Ascending aorta (tissue), 2 donors: ENCODE results near the gene SLC26A11. TPM values are rescaled to one million over a fixed set of nuclear protein-coding genes. Genes with fewer than 3 reads are reported as not detected.
"Not testable (repeated sequence)": the region's sequence is repeated elsewhere in the genome, so short reads cannot be mapped to it uniquely, and the experiment has no call there.

ENCODE experiments used
- DNase-seq, 2 donors: peaks; one replicate each; pipeline ENCODE4 v3.0.0-alpha.2; 2019; ENCODE audit warnings: low spot score in 2 of 2
- H3K27ac ChIP-seq, 2 donors: fragments of 200-600 bp; sonication (generic); one replicate each; pipeline ENCODE4 v1.5.1; 2016 to 2017; ENCODE audit warnings: mild to moderate bottlenecking in 1 of 2
- H3K27me3 ChIP-seq: fragments of 200-600 bp; sonication (generic); one replicate; pipeline ENCODE4 v1.5.1; 2017
- H3K36me3 ChIP-seq, 2 donors: fragments of 200-600 bp; sonication (generic); one replicate each; pipeline ENCODE4 v1.5.1; 2016
- H3K4me1 ChIP-seq, 2 donors: fragments of 200-600 bp; sonication (generic); one replicate each; pipeline ENCODE4 v1.5.1; 2016 to 2017; ENCODE audit warnings: mild to moderate bottlenecking in 1 of 2
- H3K4me3 ChIP-seq, 2 donors: fragments of 200-600 bp; sonication (generic); one replicate each; pipeline ENCODE4 v1.5.1; 2016 to 2017; ENCODE audit warnings: mild to moderate bottlenecking in 1 of 2
- H3K9me3 ChIP-seq, 2 donors: fragments of 200-600 bp; sonication (generic); one replicate each; pipeline ENCODE4 v1.5.1; 2016
- intact Hi-C: fragments of 100-400 bp; cut with DNase I; formaldehyde crosslinking; loops from one replicate; pipeline ENCODE4 v1.15.1; 2023
- total RNA-seq: library from RNA; depleted of rRNA; stranded (reverse); fragments of >200 nt; gene quantifications from one replicate; pipeline ENCODE4 v1.1.0, GENCODE V29; 2016
- TF ChIP-seq, protein P1 (sequence below), 3 experiments: fragments of 200-600 bp in 2 of 3; fragments of 450-650 bp in 1 of 3; sonication (generic) in 2 of 3; IDR thresholded peaks; one replicate each; pipeline ENCODE4 v1.5.1; 2016 to 2019; ENCODE audit warnings: antibody characterized with exemption in 3 of 3, mild to moderate bottlenecking in 1 of 3, moderate library complexity in 1 of 3

SLC26A11 gene
- total RNA-seq, 1 donor from 2014 or later = 25.8 TPM

DNA sequence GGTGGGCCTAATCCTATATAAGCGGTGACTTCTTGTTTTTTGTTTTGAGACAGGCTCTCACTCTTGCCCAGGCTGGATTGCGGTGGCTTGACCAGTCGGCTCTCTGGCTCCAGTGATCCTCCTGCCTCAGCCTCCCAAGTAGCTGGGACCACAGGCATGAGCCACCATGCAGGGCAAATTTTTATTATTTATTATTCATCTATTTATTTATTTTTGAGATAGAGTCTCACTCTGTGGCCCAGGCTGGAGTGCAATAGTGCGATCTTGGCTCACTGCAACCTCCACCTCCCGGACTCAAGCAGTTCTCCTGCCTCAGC, 35.8 kb downstream of the SLC26A11 start:
- Histone ChIP-seq H3K4me1 (peaks cover 6 to 23% of the 10 kb centered on the region in 2 donors), H3K9me3 (no peaks in the 10 kb centered on the region), H3K36me3 (peaks cover 4 to 17% of the 10 kb centered on the region in 2 donors), H3K27me3 (no peaks in the 10 kb centered on the region), H3K27ac (peak overlapping the region; percentile 79 to 90), H3K4me3 (no peak overlapping the region)
- TF ChIP-seq, protein P1, sequence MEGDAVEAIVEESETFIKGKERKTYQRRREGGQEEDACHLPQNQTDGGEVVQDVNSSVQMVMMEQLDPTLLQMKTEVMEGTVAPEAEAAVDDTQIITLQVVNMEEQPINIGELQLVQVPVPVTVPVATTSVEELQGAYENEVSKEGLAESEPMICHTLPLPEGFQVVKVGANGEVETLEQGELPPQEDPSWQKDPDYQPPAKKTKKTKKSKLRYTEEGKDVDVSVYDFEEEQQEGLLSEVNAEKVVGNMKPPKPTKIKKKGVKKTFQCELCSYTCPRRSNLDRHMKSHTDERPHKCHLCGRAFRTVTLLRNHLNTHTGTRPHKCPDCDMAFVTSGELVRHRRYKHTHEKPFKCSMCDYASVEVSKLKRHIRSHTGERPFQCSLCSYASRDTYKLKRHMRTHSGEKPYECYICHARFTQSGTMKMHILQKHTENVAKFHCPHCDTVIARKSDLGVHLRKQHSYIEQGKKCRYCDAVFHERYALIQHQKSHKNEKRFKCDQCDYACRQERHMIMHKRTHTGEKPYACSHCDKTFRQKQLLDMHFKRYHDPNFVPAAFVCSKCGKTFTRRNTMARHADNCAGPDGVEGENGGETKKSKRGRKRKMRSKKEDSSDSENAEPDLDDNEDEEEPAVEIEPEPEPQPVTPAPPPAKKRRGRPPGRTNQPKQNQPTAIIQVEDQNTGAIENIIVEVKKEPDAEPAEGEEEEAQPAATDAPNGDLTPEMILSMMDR (IDR thresholded peaks at IDR 0.05) = no peak
- DNase-seq = no peak
- intact Hi-C loops = no loop called here

DNA sequence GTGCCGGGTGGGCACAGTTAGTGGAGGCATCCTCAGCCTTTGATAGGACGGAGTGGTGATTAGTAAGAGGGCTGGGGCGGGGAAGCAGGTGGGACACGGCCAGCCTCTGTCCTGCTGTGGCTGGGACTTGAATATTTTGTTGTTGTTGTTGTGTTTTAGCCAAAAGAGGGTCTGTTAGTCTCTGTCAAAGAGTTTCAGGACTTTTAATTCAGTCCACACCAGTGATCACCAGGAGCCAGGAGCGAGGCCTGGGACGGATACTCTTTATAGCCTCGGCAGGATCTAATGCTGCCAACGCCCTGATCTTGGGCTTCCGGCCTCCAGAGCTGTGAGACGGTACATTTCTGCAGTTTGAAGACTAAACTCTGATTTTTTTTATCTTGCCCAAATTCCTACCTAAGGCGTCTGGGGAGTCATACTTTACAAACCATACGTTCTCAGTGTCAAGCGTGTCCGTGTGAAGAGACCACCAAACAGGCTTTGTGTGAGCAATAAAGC, 37.5 kb downstream of the SLC26A11 start:
- TF ChIP-seq, protein P1 (IDR thresholded peaks at IDR 0.05) = no peak
- no peak overlapping the region for H3K27ac ChIP-seq
- no peak for DNase-seq
- H3K4me1 ChIP-seq = peaks cover 11 to 33% of the 10 kb centered on the region in 2 donors
- no peaks in the 10 kb centered on the region for H3K27me3 ChIP-seq
- H3K9me3 ChIP-seq = no peaks in the 10 kb centered on the region
- peaks cover 1 to 2% of the 10 kb centered on the region in 2 donors for H3K36me3 ChIP-seq
- intact Hi-C loops = no loop called here
- no peak overlapping the region for H3K4me3 ChIP-seq

DNA sequence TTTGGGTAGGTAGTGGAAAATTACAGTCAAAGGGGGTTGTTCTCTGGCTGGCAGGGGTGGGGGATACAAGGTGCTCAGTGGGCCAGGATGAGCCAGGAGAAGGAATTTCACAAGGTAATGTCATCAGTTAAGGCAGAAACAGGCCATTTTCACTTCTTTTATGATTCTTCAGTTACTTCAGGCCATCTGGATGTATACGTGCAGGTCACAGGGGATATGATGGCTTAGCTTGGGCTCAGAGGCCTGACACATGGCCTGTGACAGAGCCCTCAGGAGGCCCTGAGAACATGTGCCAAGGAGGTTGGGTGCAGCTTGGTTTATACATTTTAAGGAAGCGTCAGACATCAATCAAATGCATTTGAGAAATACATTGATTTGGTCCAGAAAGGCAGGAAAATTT, 38.1 kb downstream of the SLC26A11 start:
- H3K4me3 ChIP-seq, H3K36me3 ChIP-seq, intact Hi-C loops, H3K27me3 ChIP-seq, H3K9me3 ChIP-seq, DNase-seq, H3K27ac ChIP-seq: not testable (repeated sequence)
- H3K4me1 ChIP-seq = peaks cover 15 to 38% of the 10 kb centered on the region in 2 donors

DNA sequence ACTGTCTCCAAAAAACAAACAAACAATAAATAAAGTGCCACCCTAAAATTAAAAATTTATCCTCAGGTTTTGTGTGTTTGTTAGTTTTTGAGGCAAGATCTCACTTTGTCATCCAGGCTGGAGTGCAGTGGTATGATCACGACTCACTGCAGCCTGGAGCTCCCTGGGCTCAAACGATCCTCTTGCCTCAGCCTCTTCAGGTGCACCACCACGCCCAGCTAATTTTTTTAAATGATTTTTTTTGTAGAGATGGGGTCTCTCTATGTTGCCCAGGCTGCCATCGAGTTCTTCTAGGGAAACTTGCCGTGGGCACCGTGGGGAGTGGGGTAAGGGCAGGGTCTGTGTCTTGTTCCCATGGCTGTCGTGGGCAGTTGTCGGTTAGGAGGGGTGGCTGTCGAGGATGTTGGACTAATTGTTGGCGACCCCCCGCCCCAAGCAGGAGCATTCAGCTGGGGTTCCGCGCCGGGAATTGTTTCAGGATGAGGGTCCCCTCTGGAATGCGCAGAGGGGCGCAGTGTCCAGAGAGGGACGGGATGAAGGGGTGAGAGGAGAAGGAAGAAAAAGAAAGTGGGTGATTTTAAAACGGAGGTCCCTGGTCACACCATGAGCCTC, 39.3 kb downstream of the SLC26A11 start:
- TF ChIP-seq, protein P1 (IDR thresholded peaks at IDR 0.05) = no peak
- H3K27me3 ChIP-seq = no peaks in the 10 kb centered on the region
- intact Hi-C loops = loop anchor here (2.0 to 5.0 kb wide), 4 partner anchors 19 to 157 kb away; partner anchors contain the start of genes EIF4A3, GAA, SGSH and SLC26A11
- no peak for DNase-seq
- H3K27ac ChIP-seq = peak overlapping the region; percentile 82 to 94
- H3K4me1 ChIP-seq = peaks cover 15 to 38% of the 10 kb centered on the region in 2 donors
- peaks cover 0 to 3% of the 10 kb centered on the region in 2 donors for H3K36me3 ChIP-seq
- peak overlapping the region; percentile 63 to 90 for H3K4me3 ChIP-seq
- H3K9me3 ChIP-seq = no peaks in the 10 kb centered on the region

DNA sequence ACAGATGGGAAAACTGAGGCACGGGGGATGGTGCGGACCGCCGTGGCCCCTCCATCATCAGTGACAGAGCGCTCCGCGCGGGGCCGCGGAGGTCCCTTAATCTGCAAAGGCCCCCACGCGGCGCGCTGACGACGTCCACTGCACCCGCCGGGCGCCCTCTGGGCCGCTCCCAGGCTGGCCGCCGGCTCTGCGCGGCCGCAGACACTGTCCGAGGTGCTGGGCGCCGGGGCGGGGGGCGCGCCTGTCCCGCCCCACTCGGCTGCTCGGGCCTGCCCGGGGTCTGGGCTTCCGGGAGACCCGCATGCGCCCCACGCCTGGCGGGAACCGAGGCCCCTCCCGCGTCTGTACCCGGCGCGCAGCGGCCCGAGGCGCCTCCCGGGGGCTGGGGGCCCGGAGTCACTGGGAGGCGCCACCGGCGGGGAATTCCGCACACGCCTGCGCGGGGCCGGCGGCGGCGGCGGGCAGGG, 39.9 kb downstream of the SLC26A11 start:
- intact Hi-C loops = loop anchor here (2.0 to 5.0 kb wide), 4 partner anchors 19 to 158 kb away; partner anchors contain the start of genes EIF4A3, GAA, SGSH and SLC26A11
- Histone ChIP-seq H3K36me3 (peaks cover 0 to 5% of the 10 kb centered on the region in 2 donors), H3K4me3 (peak overlapping the region; percentile 63 to 90), H3K9me3 (no peaks in the 10 kb centered on the region), H3K27me3 (no peaks in the 10 kb centered on the region), H3K4me1 (peaks cover 15 to 35% of the 10 kb centered on the region in 2 donors), H3K27ac (peak overlapping the region; percentile 82 to 94)
- TF ChIP-seq, protein P1 (IDR thresholded peaks at IDR 0.05) = no peak
- peak in 1 of 2 donors; percentile 84 for DNase-seq

DNA sequence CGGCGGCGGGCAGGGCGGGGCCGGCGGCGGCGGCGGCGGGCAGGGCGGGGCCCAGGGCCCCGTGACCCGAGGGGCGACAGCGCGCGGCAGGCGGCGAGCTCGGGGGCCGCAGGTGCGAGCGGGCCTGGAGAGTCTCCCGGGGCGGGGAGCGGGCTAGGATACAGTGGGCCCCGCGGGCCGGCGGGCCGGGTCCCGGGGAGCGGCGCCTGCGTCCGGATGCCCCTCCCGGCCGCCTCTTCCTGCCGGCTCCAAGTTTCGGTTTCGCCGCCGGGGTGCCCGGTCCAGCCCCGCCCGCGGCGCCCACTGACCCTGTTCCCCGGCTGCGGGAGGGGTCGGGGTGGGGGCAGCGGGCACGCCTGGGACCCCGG, 40.5 kb downstream of the SLC26A11 start, which contains the start of gene RNF213:
TSS of gene RNF213 (plus strand) at position 62 of the 368 bp plus-strand sequence. CDS start 2,830 bp downstream, outside the sequence.
- TF ChIP-seq, protein P1 (IDR thresholded peaks at IDR 0.05) = no peak
- Histone ChIP-seq H3K4me3 (peak within 1 kb of the TSS; percentile 96 to 99), H3K27me3 (no peaks in the 10 kb centered on the region), H3K36me3 (peaks cover 6 to 9% of the 10 kb centered on the region in 2 donors), H3K4me1 (peaks cover 15 to 28% of the 10 kb centered on the region in 2 donors), H3K9me3 (no peaks in the 10 kb centered on the region), H3K27ac (peak within 1 kb of the TSS; percentile 97)
- intact Hi-C loops = loop anchor here (2.0 to 5.0 kb wide), 4 partner anchors 18 to 158 kb away; partner anchors contain the start of genes EIF4A3, GAA, SGSH and SLC26A11
- DNase-seq = peak in 1 of 2 donors; percentile 73
